Measurements from ENCODE around the gene SOBP. TPM values are rescaled to one million over a fixed set of nuclear protein-coding genes. Genes with fewer than 3 reads are reported as not detected.

Gene SOBP
- total and polyA plus RNA-seq, 2 donors (not counting 3 experiments of a cell fraction or from before 2014, with no cell fraction given), result 0.35 to 6.6 TPM

DNA sequence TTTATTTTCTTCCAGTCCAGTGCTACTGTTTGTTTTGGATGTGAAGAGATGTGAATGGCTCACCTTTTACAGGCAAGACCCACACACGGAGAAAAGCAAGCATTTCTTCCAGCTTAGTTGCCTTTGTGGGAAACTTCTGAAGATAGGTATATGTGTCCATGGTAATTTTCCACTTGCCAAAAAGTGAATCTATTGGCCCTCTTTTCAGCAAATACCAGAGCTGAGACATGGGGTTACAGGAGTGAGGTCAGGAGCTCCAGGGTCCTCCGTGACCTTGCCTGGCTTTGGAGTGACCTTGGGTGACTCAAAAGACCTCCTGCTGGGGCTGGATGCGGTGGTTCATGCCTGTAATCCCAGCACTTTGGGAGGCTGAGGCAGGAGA, 167.4 kb downstream of the SOBP start:
- no TSS peak for BruUV-seq (replicated peaks)
- dilution Hi-C loops (cut with MboI; ENCODE audit: extremely low pct_ligation_motif_present, low sequenced_read_pairs), result no loop called here

DNA sequence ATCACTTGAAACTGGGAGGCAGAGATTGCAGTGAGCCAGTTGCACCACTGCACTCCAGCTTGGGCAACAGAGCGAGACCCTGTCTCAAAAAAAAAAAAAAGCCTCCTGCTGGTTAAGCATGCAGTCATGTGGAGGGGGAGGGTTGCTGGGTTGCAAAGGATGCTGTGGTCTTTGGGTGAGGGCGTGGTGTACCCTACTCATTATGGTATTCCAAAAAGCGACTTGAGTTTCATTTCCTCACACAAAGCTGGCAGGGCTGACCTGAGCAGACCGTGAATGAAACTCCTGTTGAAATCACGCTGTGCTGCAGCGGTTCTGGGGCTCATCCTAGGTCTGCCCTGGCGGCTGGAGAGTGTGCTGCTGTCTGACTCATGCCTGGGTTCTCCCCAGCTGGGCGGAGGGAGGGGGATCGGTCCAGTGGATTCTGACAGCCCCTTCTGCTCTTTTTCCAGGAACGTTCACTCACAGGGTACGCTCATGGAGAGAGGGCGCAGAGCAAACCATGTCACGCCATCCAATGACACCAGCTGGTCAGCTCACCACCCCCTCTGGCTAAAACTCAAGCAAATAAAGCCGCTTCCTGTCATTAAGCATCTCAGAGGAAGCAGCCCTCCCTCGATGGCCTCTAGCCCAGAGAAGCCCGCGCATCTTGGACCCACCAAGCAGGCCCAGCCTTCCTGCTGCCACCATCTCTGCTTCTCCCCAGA, 168.0 kb downstream of the SOBP start:
- Histone ChIP-seq H3K36me3 (ENCODE audit: control insufficient read depth in 2 of 2, extremely low read depth in 1 of 2, insufficient read depth in 2 of 2, low read length in 2 of 2) (no peaks in the 10 kb centered on the region), H3K9me1 (replicated peaks; ENCODE audit: control insufficient read depth, extremely low read depth, insufficient read depth, low read length) (no peaks in the 10 kb centered on the region), H3K27me3 (ENCODE audit: control insufficient read depth in 2 of 2, insufficient read depth in 2 of 2, low read length in 2 of 2) (no peaks in the 10 kb centered on the region), H3K4me1 (ENCODE audit: control insufficient read depth, extremely low read depth, insufficient read depth, low read length) (peaks cover 23% of the 10 kb centered on the region), H3K27ac (ENCODE audit: insufficient read depth, low read depth, low read length) (peak overlapping the region; percentile 48), H2AFZ (ENCODE audit: low read depth, low read length) (peak overlapping the region; percentile 93), H3K9me3 (replicated peaks; ENCODE audit: control insufficient read depth, insufficient read depth, low read length) (no peaks in the 10 kb centered on the region), H3K4me2 (ENCODE audit: insufficient read depth, low read length) (peak overlapping the region; percentile 79), H4K20me1 (replicated peaks; ENCODE audit: control insufficient read depth, extremely low read depth, insufficient read depth, low read length) (no peaks in the 10 kb centered on the region), H3K4me3 (replicated peaks in 1 of 3; ENCODE audit: insufficient read depth in 1 of 3, low read depth in 1 of 3, low read length in 3 of 3) (peak overlapping the region; percentile 5 to 33 (median 11)), H3K9ac (replicated peaks; ENCODE audit: extremely low read depth, insufficient read depth, low read length) (no peak overlapping the region), H3K79me2 (ENCODE audit: control insufficient read depth, insufficient read depth, low read length) (no peaks in the 10 kb centered on the region)
- DNase-seq (ENCODE audit: low read depth, low spot score), result peak; percentile 79
- ChIA-PET CTCF (interaction anchor here (0.8 to 2.0 kb wide), 7 partner anchors 13 to 480 kb away, joined by 3 to 9 read pairs (median 4); no protein-coding TSS in a partner anchor), POLR2A (interaction anchor here (0.6 kb wide), 1 partner anchor 532 kb away, joined by 3 read pairs; no protein-coding TSS in a partner anchor)
- BruUV-seq (replicated peaks), result no TSS peak
- intact Hi-C loops (cut with micrococcal nuclease) (loop anchor here (1.0 to 5.0 kb wide), 4 partner anchors 165 to 526 kb away; partner anchors contain the start of gene PDSS2), dilution Hi-C loops (cut with MboI; ENCODE audit: extremely low pct_ligation_motif_present, low sequenced_read_pairs) (no loop called here)
- TF ChIP-seq MYC (IDR thresholded peaks at IDR 0.05; ENCODE audit: low read depth, low read length), result peak; percentile 34
- no peak for TF ChIP-seq EZH2 (IDR thresholded peaks at IDR 0.05; ENCODE audit: borderline replicate concordance, low read depth, low read length, severe bottlenecking)
- TF ChIP-seq JUN (IDR thresholded peaks at IDR 0.05; ENCODE audit: borderline replicate concordance, insufficient read depth, insufficient read length, low read depth), result no peak
- TF ChIP-seq POLR2AphosphoS5 (IDR thresholded peaks at IDR 0.05; ENCODE audit: insufficient read depth, low read depth, low read length), result peak; percentile 26
- TF ChIP-seq, protein P1, sequence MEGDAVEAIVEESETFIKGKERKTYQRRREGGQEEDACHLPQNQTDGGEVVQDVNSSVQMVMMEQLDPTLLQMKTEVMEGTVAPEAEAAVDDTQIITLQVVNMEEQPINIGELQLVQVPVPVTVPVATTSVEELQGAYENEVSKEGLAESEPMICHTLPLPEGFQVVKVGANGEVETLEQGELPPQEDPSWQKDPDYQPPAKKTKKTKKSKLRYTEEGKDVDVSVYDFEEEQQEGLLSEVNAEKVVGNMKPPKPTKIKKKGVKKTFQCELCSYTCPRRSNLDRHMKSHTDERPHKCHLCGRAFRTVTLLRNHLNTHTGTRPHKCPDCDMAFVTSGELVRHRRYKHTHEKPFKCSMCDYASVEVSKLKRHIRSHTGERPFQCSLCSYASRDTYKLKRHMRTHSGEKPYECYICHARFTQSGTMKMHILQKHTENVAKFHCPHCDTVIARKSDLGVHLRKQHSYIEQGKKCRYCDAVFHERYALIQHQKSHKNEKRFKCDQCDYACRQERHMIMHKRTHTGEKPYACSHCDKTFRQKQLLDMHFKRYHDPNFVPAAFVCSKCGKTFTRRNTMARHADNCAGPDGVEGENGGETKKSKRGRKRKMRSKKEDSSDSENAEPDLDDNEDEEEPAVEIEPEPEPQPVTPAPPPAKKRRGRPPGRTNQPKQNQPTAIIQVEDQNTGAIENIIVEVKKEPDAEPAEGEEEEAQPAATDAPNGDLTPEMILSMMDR (IDR thresholded peaks at IDR 0.05; ENCODE audit: extremely low read depth in 1 of 2, insufficient read depth in 1 of 2, low read depth in 1 of 2, low read length in 2 of 2), result peak; percentile 17 to 58
- peak; percentile 62 for TF ChIP-seq FOS (IDR thresholded peaks at IDR 0.05; ENCODE audit: borderline replicate concordance, insufficient read depth, low read length)
- peak; percentile 97 for FAIRE-seq

More for the DNA sequence above, 167.4 kb downstream of the SOBP start:
- no peaks in the 10 kb centered on the region for H3K79me2 ChIP-seq (ENCODE audit: control insufficient read depth, insufficient read depth, low read length)
- H3K4me3 ChIP-seq (replicated peaks in 1 of 3; ENCODE audit: insufficient read depth in 1 of 3, low read depth in 1 of 3, low read length in 3 of 3), result no peak overlapping the region
- H3K9me1 ChIP-seq (replicated peaks; ENCODE audit: control insufficient read depth, extremely low read depth, insufficient read depth, low read length), result no peaks in the 10 kb centered on the region
- peaks cover 23% of the 10 kb centered on the region for H3K4me1 ChIP-seq (ENCODE audit: control insufficient read depth, extremely low read depth, insufficient read depth, low read length)
- H3K36me3 ChIP-seq (ENCODE audit: control insufficient read depth in 2 of 2, extremely low read depth in 1 of 2, insufficient read depth in 2 of 2, low read length in 2 of 2), result no peaks in the 10 kb centered on the region
- H3K27ac ChIP-seq (ENCODE audit: insufficient read depth, low read depth, low read length), result no peak overlapping the region
- intact Hi-C loops (cut with micrococcal nuclease), result loop anchor here (5.0 kb wide), 2 partner anchors 470 to 525 kb away; no protein-coding TSS in a partner anchor
- DNase-seq (ENCODE audit: low read depth, low spot score) (no peak), FAIRE-seq (no peak)
- no peaks in the 10 kb centered on the region for H3K27me3 ChIP-seq (ENCODE audit: control insufficient read depth in 2 of 2, insufficient read depth in 2 of 2, low read length in 2 of 2)
- no peak overlapping the region for H2AFZ ChIP-seq (ENCODE audit: low read depth, low read length)
- no peak overlapping the region for H3K9ac ChIP-seq (replicated peaks; ENCODE audit: extremely low read depth, insufficient read depth, low read length)
- no peaks in the 10 kb centered on the region for H3K9me3 ChIP-seq (replicated peaks; ENCODE audit: control insufficient read depth, insufficient read depth, low read length)
- peak overlapping the region; percentile 79 for H3K4me2 ChIP-seq (ENCODE audit: insufficient read depth, low read length)
- ChIA-PET CTCF (interaction anchor here (1.1 to 2.0 kb wide), 5 partner anchors 14 to 339 kb away, joined by 3 to 9 read pairs (median 5); no protein-coding TSS in a partner anchor), POLR2A (interaction anchor here (0.6 kb wide), 1 partner anchor 531 kb away, joined by 3 read pairs; no protein-coding TSS in a partner anchor)
- no peaks in the 10 kb centered on the region for H4K20me1 ChIP-seq (replicated peaks; ENCODE audit: control insufficient read depth, extremely low read depth, insufficient read depth, low read length)
- TF ChIP-seq, protein P2, sequence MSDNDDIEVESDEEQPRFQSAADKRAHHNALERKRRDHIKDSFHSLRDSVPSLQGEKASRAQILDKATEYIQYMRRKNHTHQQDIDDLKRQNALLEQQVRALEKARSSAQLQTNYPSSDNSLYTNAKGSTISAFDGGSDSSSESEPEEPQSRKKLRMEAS (IDR thresholded peaks at IDR 0.05; ENCODE audit: insufficient read depth, insufficient read length), result no peak
- no peak for TF ChIP-seq GATA2 (IDR thresholded peaks at IDR 0.05; ENCODE audit: insufficient read depth, insufficient read length, low read depth, low read length)
